ENCODE data around the gene ABCC8. TPM values are rescaled to one million over a fixed set of nuclear protein-coding genes. Genes with fewer than 3 reads are reported as not detected.

The ABCC8 gene
- total RNA-seq, 2 donors from 2014 or later: 3.0 to 4.2 TPM

GRCh38 chr11:17459236-17459896 lies 17.3 kb downstream of the ABCC8 start:
- Histone ChIP-seq H3K9me3 (no peaks in the 10 kb centered on the region), H3K36me3 (no peaks in the 10 kb centered on the region), H3K4me3 (no peak overlapping the region), H3K27ac (no peak overlapping the region), H3K4me1 (no peaks in the 10 kb centered on the region), H3K27me3 (no peaks in the 10 kb centered on the region)
- no peak for DNase-seq (ENCODE audit: low spot score)
- no peak for TF ChIP-seq CTCF (IDR thresholded peaks at IDR 0.05)

GRCh38 chr11:17458268-17458667 lies 18.4 kb downstream of the ABCC8 start:
- no peaks in the 10 kb centered on the region for H3K4me1 ChIP-seq
- H3K27ac ChIP-seq: no peak overlapping the region
- TF ChIP-seq CTCF (IDR thresholded peaks at IDR 0.05): no peak
- DNase-seq (ENCODE audit: low spot score): no peak
- H3K27me3 ChIP-seq: no peaks in the 10 kb centered on the region
- H3K36me3 ChIP-seq: no peaks in the 10 kb centered on the region
- no peak overlapping the region for H3K4me3 ChIP-seq
- no peaks in the 10 kb centered on the region for H3K9me3 ChIP-seq

- no peaks in the 10 kb centered on the region for H3K9me3 ChIP-seq
- no peaks in the 10 kb centered on the region for H3K4me1 ChIP-seq
- no peak for TF ChIP-seq CTCF (IDR thresholded peaks at IDR 0.05)
- H3K4me3 ChIP-seq: no peak overlapping the region
- DNase-seq (ENCODE audit: low spot score): no peak
- H3K36me3 ChIP-seq: no peaks in the 10 kb centered on the region
- H3K27ac ChIP-seq: no peak overlapping the region
- no peaks in the 10 kb centered on the region for H3K27me3 ChIP-seq
These were observed 19.1 kb downstream of the ABCC8 start for GRCh38 chr11:17457396-17458173.

- H3K27ac ChIP-seq: no peak overlapping the region
These were observed 24.0 kb downstream of the ABCC8 start for GRCh38 chr11:17452668-17453067.

GRCh38 chr11:17449158-17449557 lies 27.5 kb downstream of the ABCC8 start:
- TF ChIP-seq CTCF (IDR thresholded peaks at IDR 0.05): no peak
- Histone ChIP-seq H3K27me3 (no peaks in the 10 kb centered on the region), H3K27ac (no peak overlapping the region), H3K4me1 (no peaks in the 10 kb centered on the region), H3K9me3 (no peaks in the 10 kb centered on the region), H3K4me3 (no peak overlapping the region), H3K36me3 (no peaks in the 10 kb centered on the region)
- DNase-seq (ENCODE audit: low spot score): no peak

More at GRCh38 chr11:17452668-17453067, 24.0 kb downstream of the ABCC8 start:
- Histone ChIP-seq H3K36me3 (no peaks in the 10 kb centered on the region), H3K4me3 (no peak overlapping the region), H3K4me1 (no peaks in the 10 kb centered on the region), H3K9me3 (no peaks in the 10 kb centered on the region), H3K27me3 (no peaks in the 10 kb centered on the region)
- TF ChIP-seq CTCF (IDR thresholded peaks at IDR 0.05): no peak
- no peak for DNase-seq (ENCODE audit: low spot score)

Data from right atrium auricular region (tissue), 2 donors.